Gastrocnemius medialis (tissue), 4 donors: ENCODE data around the gene IGLL1.
A peak's percentile ranks its signal among the peaks of the same experiment; 100 is the strongest.

ENCODE experiments used
- CTCF ChIP-seq, 5 experiments: fragments of 450-650 bp in 3 of 5; fragments of 200-600 bp in 2 of 5; sonication (generic) in 2 of 5; IDR thresholded peaks in 4 of 5; conservative IDR thresholded peaks in 1 of 5; 1 replicate in 4 of 5; 2 replicates in 1 of 5; pipeline ENCODE4 v1.5.1; 2016 to 2019; ENCODE audit warnings: antibody characterized with exemption in 5 of 5, mild to moderate bottlenecking in 3 of 5, moderate library complexity in 3 of 5
- POLR2A ChIP-seq, 2 donors: fragments of 450-650 bp; IDR thresholded peaks; one replicate each; pipeline ENCODE4 v1.6.1; 2017; ENCODE audit warnings: antibody characterized with exemption in 2 of 2, mild to moderate bottlenecking in 2 of 2, moderate library complexity in 2 of 2

DNA sequence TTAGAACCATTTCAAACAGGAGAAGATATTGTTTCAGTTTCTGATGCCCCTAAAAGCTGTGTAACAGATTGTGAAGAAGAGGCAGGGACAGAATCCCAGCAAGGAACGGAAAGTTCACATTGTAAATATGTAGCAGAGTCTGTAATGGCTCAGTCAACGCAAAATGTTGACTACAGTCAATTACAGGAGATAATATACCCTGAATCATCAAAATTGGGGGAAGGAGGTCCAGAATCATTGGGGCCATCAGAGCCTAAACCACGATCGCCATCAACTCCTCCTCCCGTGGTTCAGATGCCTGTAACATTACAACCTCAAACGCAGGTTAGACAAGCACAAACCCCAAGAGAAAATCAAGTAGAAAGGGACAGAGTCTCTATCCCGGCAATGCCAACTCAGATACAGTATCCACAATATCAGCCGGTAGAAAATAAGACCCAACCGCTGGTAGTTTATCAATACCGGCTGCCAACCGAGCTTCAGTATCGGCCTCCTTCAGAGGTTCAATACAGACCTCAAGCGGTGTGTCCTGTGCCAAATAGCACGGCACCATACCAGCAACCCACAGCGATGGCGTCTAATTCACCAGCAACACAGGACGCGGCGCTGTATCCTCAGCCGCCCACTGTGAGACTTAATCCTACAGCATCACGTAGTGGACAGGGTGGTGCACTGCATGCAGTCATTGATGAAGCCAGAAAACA is 40.8 kb downstream of the IGLL1 start:
- TF ChIP-seq CTCF (IDR thresholded peaks at IDR 0.05 in 4 of 5, conservative IDR thresholded peaks at IDR 0.05 in 1 of 5) (peak; percentile 75 to 86 (median 80)), POLR2A (IDR thresholded peaks at IDR 0.05) (no peak)
